ENCODE results near the gene RRAGB.

RRAGB gene

DNA sequence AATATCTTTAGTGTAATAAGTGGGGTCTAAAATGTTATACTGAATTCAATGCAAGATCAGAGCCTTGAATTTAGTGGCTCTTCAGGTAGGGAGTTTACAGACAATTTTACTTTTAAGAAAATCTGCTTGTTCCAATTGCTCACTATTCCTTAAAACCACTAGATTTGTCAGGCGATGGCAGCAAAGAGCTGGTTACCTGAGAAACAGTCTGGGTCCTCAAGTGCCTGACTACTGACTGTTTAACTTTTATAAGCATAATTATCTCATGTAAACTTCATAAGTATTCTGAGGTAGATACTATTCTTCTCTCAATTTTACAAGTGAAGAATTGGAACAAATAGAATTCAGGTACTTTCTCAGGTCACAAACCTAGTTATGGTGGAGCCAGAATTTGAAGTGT lies 84.3 kb downstream of the RRAGB start:
- H3K27ac ChIP-seq = no peak overlapping the region
- TF ChIP-seq ZFX (IDR thresholded peaks at IDR 0.05) = no peak
- TF ChIP-seq, protein P1, sequence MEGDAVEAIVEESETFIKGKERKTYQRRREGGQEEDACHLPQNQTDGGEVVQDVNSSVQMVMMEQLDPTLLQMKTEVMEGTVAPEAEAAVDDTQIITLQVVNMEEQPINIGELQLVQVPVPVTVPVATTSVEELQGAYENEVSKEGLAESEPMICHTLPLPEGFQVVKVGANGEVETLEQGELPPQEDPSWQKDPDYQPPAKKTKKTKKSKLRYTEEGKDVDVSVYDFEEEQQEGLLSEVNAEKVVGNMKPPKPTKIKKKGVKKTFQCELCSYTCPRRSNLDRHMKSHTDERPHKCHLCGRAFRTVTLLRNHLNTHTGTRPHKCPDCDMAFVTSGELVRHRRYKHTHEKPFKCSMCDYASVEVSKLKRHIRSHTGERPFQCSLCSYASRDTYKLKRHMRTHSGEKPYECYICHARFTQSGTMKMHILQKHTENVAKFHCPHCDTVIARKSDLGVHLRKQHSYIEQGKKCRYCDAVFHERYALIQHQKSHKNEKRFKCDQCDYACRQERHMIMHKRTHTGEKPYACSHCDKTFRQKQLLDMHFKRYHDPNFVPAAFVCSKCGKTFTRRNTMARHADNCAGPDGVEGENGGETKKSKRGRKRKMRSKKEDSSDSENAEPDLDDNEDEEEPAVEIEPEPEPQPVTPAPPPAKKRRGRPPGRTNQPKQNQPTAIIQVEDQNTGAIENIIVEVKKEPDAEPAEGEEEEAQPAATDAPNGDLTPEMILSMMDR (conservative IDR thresholded peaks at IDR 0.05) = no peak; the same call in none of the 2 replicates

Data from C4-2B (cell line).